ENCODE measurements around the gene VAV1. TPM values are rescaled to one million over a fixed set of nuclear protein-coding genes. Genes with fewer than 3 reads are reported as not detected.
"Not testable (repeated sequence)": the region's sequence is repeated elsewhere in the genome, so short reads cannot be mapped to it uniquely, and the experiment has no call there.

Gene VAV1
- total and polyA plus RNA-seq, 2 donors (not counting 3 experiments of a cell fraction or from before 2014, with no cell fraction given): not detected

DNA sequence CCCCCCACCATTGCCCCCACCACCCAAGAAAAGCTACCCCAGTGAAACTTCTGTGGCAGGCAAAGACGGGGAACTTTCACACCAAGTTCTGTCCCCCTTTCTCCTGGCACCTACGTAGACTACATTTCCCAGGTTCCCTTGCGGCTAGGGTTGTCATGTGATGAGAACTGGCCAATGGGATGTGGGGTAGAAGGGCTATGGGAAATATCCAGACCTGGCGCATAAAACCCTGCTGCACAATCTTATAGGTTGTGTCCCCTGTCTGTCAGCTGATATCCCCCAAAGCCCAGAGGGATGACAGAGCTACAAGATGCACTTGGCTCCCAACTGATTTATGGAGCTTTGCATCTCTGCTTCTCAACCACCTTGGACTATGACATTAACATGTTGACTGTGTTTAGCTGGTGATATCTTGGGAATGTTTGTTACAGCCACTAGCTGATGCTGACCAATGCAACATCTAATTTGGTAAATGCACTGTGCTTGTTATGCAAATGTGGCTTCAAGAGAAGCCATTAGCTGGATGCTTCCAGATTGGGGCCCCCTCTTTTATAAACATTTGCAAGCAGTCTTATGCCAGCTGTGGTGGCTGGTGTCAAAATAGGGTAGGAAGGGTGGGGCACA lies 11.3 kb upstream of the VAV1 start:
- intact Hi-C loops (cut with micrococcal nuclease): no loop called here

DNA sequence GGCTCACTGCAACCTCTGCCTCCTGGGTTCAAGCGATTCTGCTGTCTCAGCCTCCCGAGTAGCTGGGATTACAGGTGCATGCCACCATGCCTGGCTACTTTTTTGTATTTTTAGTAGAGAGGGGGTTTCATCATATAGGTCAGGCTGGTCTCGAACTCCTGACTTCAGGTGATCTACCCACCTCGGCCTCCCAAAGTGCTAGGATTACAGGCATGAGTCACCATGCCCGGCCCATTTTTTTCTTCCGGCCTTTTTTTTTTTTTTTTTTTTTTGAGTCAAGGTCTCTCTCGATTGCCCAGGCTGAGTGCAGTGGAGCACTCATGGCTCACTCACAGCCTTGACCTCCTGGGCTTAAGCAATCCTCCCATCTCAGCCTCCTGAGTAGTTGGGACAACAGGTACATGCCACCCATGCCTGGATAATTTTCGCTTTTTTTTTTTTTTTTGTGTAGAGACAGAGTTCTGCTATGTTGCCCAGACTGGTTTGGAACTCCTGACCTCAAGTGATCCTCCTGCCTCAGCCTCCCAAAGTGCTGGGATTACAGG lies 10.2 kb upstream of the VAV1 start:
- H3K36me3 ChIP-seq (ENCODE audit: control insufficient read depth in 2 of 2, extremely low read depth in 1 of 2, insufficient read depth in 2 of 2, low read length in 2 of 2); H2AFZ ChIP-seq (ENCODE audit: low read depth, low read length); intact Hi-C loops (cut with micrococcal nuclease); BruUV-seq (replicated peaks); H3K9ac ChIP-seq (replicated peaks; ENCODE audit: extremely low read depth, insufficient read depth, low read length); CTCF ChIA-PET; POLR2A ChIA-PET; H3K4me3 ChIP-seq (replicated peaks in 1 of 3; ENCODE audit: insufficient read depth in 1 of 3, low read depth in 1 of 3, low read length in 3 of 3); DNase-seq (ENCODE audit: low read depth, low spot score); H3K79me2 ChIP-seq (ENCODE audit: control insufficient read depth, insufficient read depth, low read length); H3K27ac ChIP-seq (ENCODE audit: insufficient read depth, low read depth, low read length); H3K27me3 ChIP-seq (ENCODE audit: control insufficient read depth in 2 of 2, insufficient read depth in 2 of 2, low read length in 2 of 2); H3K9me1 ChIP-seq (replicated peaks; ENCODE audit: control insufficient read depth, extremely low read depth, insufficient read depth, low read length); H3K4me2 ChIP-seq (ENCODE audit: insufficient read depth, low read length); H4K20me1 ChIP-seq (replicated peaks; ENCODE audit: control insufficient read depth, extremely low read depth, insufficient read depth, low read length); FAIRE-seq; H3K9me3 ChIP-seq (replicated peaks; ENCODE audit: control insufficient read depth, insufficient read depth, low read length); H3K4me1 ChIP-seq (ENCODE audit: control insufficient read depth, extremely low read depth, insufficient read depth, low read length); dilution Hi-C loops (cut with MboI; ENCODE audit: extremely low pct_ligation_motif_present, low sequenced_read_pairs): not testable (repeated sequence)

More for the DNA sequence above, 11.3 kb upstream of the VAV1 start:
- CTCF ChIA-PET: interaction anchor here (0.9 to 1.0 kb wide), 3 partner anchors 11 to 102 kb away, joined by 3 to 5 read pairs (median 3); partner anchors contain the start of gene VAV1
- BruUV-seq (replicated peaks): no TSS peak
- peaks cover 0 to 2% of the 10 kb centered on the region in 2 experiments for H3K27me3 ChIP-seq (ENCODE audit: control insufficient read depth in 2 of 2, insufficient read depth in 2 of 2, low read length in 2 of 2)
- H3K4me1 ChIP-seq (ENCODE audit: control insufficient read depth, extremely low read depth, insufficient read depth, low read length): no peaks in the 10 kb centered on the region
- H4K20me1 ChIP-seq (replicated peaks; ENCODE audit: control insufficient read depth, extremely low read depth, insufficient read depth, low read length): no peaks in the 10 kb centered on the region
- H3K27ac ChIP-seq (ENCODE audit: insufficient read depth, low read depth, low read length): no peak overlapping the region
- no peak overlapping the region for H2AFZ ChIP-seq (ENCODE audit: low read depth, low read length)
- FAIRE-seq (no peak), DNase-seq (ENCODE audit: low read depth, low spot score) (no peak)
- no peaks in the 10 kb centered on the region for H3K9me1 ChIP-seq (replicated peaks; ENCODE audit: control insufficient read depth, extremely low read depth, insufficient read depth, low read length)
- H3K4me2 ChIP-seq (ENCODE audit: insufficient read depth, low read length): no peak overlapping the region
- no peaks in the 10 kb centered on the region for H3K9me3 ChIP-seq (replicated peaks; ENCODE audit: control insufficient read depth, insufficient read depth, low read length)
- H3K9ac ChIP-seq (replicated peaks; ENCODE audit: extremely low read depth, insufficient read depth, low read length): no peak overlapping the region
- no peaks in the 10 kb centered on the region for H3K79me2 ChIP-seq (ENCODE audit: control insufficient read depth, insufficient read depth, low read length)
- no peaks in the 10 kb centered on the region for H3K36me3 ChIP-seq (ENCODE audit: control insufficient read depth in 2 of 2, extremely low read depth in 1 of 2, insufficient read depth in 2 of 2, low read length in 2 of 2)
- dilution Hi-C loops (cut with MboI; ENCODE audit: extremely low pct_ligation_motif_present, low sequenced_read_pairs): no loop called here
- POLR2A ChIA-PET: no interaction called here
- H3K4me3 ChIP-seq (replicated peaks in 1 of 3; ENCODE audit: insufficient read depth in 1 of 3, low read depth in 1 of 3, low read length in 3 of 3): no peak overlapping the region
- TF ChIP-seq POLR2AphosphoS5 (IDR thresholded peaks at IDR 0.05; ENCODE audit: insufficient read depth, low read depth, low read length): no peak
- no peak for TF ChIP-seq POLR2A (IDR thresholded peaks at IDR 0.05; ENCODE audit: low read depth, low read length)
- no peak for TF ChIP-seq JUN (IDR thresholded peaks at IDR 0.05; ENCODE audit: borderline replicate concordance, insufficient read depth, insufficient read length, low read depth)
- TF ChIP-seq, protein P1, sequence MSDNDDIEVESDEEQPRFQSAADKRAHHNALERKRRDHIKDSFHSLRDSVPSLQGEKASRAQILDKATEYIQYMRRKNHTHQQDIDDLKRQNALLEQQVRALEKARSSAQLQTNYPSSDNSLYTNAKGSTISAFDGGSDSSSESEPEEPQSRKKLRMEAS (IDR thresholded peaks at IDR 0.05; ENCODE audit: insufficient read depth, insufficient read length): no peak
- no peak for TF ChIP-seq GATA2 (IDR thresholded peaks at IDR 0.05; ENCODE audit: insufficient read depth, insufficient read length, low read depth, low read length)
- TF ChIP-seq, protein P2, sequence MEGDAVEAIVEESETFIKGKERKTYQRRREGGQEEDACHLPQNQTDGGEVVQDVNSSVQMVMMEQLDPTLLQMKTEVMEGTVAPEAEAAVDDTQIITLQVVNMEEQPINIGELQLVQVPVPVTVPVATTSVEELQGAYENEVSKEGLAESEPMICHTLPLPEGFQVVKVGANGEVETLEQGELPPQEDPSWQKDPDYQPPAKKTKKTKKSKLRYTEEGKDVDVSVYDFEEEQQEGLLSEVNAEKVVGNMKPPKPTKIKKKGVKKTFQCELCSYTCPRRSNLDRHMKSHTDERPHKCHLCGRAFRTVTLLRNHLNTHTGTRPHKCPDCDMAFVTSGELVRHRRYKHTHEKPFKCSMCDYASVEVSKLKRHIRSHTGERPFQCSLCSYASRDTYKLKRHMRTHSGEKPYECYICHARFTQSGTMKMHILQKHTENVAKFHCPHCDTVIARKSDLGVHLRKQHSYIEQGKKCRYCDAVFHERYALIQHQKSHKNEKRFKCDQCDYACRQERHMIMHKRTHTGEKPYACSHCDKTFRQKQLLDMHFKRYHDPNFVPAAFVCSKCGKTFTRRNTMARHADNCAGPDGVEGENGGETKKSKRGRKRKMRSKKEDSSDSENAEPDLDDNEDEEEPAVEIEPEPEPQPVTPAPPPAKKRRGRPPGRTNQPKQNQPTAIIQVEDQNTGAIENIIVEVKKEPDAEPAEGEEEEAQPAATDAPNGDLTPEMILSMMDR (IDR thresholded peaks at IDR 0.05; ENCODE audit: extremely low read depth in 1 of 2, insufficient read depth in 1 of 2, low read depth in 1 of 2, low read length in 2 of 2): no peak
- no peak for TF ChIP-seq FOS (IDR thresholded peaks at IDR 0.05; ENCODE audit: borderline replicate concordance, insufficient read depth, low read length)
- TF ChIP-seq EZH2 (IDR thresholded peaks at IDR 0.05; ENCODE audit: borderline replicate concordance, low read depth, low read length, severe bottlenecking): no peak
- TF ChIP-seq MYC (IDR thresholded peaks at IDR 0.05; ENCODE audit: low read depth, low read length): no peak
